ENCODE results near the gene ISG20L2.

ISG20L2 gene

GRCh38 chr1:156706657-156707416 is 21.7 kb downstream of the ISG20L2 start:
- no peak for DNase-seq (ENCODE audit: low read depth in 2 of 2)

- DNase-seq (ENCODE audit: low read depth in 2 of 2), result peak; percentile 34 to 50
Measured at GRCh38 chr1:156705918-156706656, 22.5 kb downstream of the ISG20L2 start.

GRCh38 chr1:156705321-156705917 is 23.1 kb downstream of the ISG20L2 start, which contains the start of gene CRABP2:
Gene CRABP2 (minus strand): TSS chr1:156705583. CDS start chr1:156705446, 137 bp downstream.
- peak in 1 of 2 donors; percentile 4 for DNase-seq (ENCODE audit: low read depth in 2 of 2)

GRCh38 chr1:156704930-156705320 is 23.6 kb downstream of the ISG20L2 start:
- DNase-seq (ENCODE audit: low read depth in 2 of 2), result no peak

GRCh38 chr1:156704166-156704711 is 24.3 kb downstream of the ISG20L2 start:
- no peak for DNase-seq (ENCODE audit: low read depth in 2 of 2)

- no peak for DNase-seq (ENCODE audit: low read depth in 2 of 2)
Measured at GRCh38 chr1:156703741-156704140, 24.8 kb downstream of the ISG20L2 start.

GRCh38 chr1:156703336-156703735 is 25.2 kb downstream of the ISG20L2 start:
- no peak for DNase-seq (ENCODE audit: low read depth in 2 of 2)

- no peak for DNase-seq (ENCODE audit: low read depth in 2 of 2)
Measured at GRCh38 chr1:156700736-156701531, 27.6 kb downstream of the ISG20L2 start.

GRCh38 chr1:156698995-156699394 is 29.6 kb downstream of the ISG20L2 start:
- DNase-seq (ENCODE audit: low read depth in 2 of 2), result no peak

GRCh38 chr1:156697481-156697880 is 31.1 kb downstream of the ISG20L2 start:
- DNase-seq (ENCODE audit: low read depth in 2 of 2), result no peak

- DNase-seq (ENCODE audit: low read depth in 2 of 2), result no peak
Measured at GRCh38 chr1:156696755-156697154, 31.8 kb downstream of the ISG20L2 start.

- no peak for DNase-seq (ENCODE audit: low read depth in 2 of 2)
Measured at GRCh38 chr1:156694690-156694962, 33.9 kb downstream of the ISG20L2 start.

GRCh38 chr1:156693848-156694689 is 34.5 kb downstream of the ISG20L2 start:
- no peak for DNase-seq (ENCODE audit: low read depth in 2 of 2)

- DNase-seq (ENCODE audit: low read depth in 2 of 2), result no peak
Measured at GRCh38 chr1:156692925-156693847, 35.4 kb downstream of the ISG20L2 start.

GRCh38 chr1:156692441-156692924 is 36.1 kb downstream of the ISG20L2 start:
- DNase-seq (ENCODE audit: low read depth in 2 of 2), result no peak

GRCh38 chr1:156691665-156692440 is 36.7 kb downstream of the ISG20L2 start:
- no peak for DNase-seq (ENCODE audit: low read depth in 2 of 2)

- no peak for DNase-seq (ENCODE audit: low read depth in 2 of 2)
Measured at GRCh38 chr1:156691191-156691590, 37.4 kb downstream of the ISG20L2 start.

GRCh38 chr1:156690675-156691036 is 37.9 kb downstream of the ISG20L2 start:
- no peak for DNase-seq (ENCODE audit: low read depth in 2 of 2)

Measured in stimulated activated CD8-positive, alpha-beta memory T cell treated with anti-CD3 and anti-CD28 coated beads, Interleukin-2, amount 100 ng/mL, for 1 hour (primary cell).